ENCODE data around the gene FAM168A.
A peak's percentile ranks its signal among the peaks of the same experiment; 100 is the strongest.

FAM168A gene

GRCh38 chr11:73555615-73556014, 42.3 kb downstream of the FAM168A start:
- no peak for DNase-seq (ENCODE audit: low spot score)

DNA sequence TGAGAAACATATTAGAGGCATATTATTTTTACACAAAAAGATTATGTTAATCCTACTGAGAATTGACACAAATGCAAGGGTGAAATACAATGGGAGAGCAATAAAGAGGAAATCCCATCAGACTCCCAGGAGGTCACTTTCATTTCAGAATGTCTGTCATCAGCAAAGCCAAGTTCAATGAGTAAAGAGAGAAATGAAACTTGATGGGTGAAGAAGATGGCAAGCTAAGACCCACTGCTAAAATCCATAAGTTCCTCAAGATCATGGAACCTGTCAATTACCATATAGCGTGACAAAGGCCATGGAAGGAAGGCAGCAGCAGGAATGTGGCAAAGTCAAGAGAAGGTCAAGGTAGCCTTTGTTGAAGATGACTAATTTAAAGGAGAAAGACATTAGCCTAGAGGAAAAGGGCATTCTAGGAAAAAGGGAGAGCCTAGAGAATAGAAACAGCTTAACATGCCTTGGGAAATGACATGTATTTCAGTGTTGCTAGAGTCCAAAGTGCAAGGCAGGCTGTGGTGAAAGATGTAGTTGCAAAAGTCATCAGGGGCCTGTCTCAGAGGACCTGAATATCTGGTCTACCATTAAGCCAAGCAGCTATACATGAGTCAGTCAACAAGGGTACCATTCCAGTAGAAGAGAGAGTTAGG, 43.1 kb downstream of the FAM168A start:
- no peak for DNase-seq (ENCODE audit: low spot score)

- DNase-seq (ENCODE audit: low spot score) = no peak
Measured at GRCh38 chr11:73553266-73553665, 44.6 kb downstream of the FAM168A start.

GRCh38 chr11:73551677-73552076, 46.2 kb downstream of the FAM168A start:
- DNase-seq (ENCODE audit: low spot score) = no peak

- DNase-seq (ENCODE audit: low spot score) = no peak
Measured at GRCh38 chr11:73549376-73549775, 48.5 kb downstream of the FAM168A start.

DNA sequence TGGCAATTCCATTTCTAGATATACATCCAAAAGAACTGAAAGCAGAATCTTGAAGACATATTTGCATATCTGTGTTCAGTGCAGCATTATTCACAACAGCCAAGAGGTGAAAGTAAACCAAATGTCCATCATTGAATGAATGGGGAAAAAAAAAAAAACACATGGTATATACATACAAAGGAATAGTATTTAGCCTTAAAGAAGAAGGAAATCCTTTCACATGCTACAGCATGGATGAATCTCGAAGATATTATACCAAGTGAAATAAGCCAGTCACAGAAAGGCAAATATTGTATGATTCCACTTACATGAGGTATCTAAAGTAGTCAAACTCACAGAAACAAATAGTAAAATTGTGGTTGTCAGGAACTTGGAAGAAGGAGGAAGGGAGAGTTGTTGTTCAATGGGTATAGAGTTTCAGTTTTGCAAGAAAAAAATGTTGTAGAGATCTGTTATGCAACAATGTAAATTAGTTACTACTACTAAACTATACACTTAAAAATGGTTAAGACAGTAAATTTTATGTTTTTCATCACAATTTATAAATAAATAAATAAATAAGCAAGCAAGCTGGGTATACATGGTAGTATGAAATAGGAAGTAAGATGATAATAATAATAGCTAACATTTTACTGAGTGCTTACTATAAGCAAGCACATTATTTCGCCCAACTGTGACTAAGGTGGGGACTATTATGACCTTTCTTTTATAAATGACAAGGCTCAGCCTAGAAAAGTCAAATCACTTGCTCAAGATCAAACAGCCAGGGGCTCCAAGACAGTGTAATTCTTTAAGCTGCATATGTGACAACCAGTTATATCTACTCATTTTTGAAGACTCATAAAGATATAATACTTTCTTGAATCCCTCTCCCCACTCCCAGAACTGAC, 50.0 kb downstream of the FAM168A start:
- no peak for DNase-seq (ENCODE audit: low spot score)

- DNase-seq (ENCODE audit: low spot score) = no peak
Measured at GRCh38 chr11:73542175-73542574, 55.7 kb downstream of the FAM168A start.

- DNase-seq (ENCODE audit: low spot score) = no peak
Measured at GRCh38 chr11:73539506-73540084, 58.3 kb downstream of the FAM168A start.

DNA sequence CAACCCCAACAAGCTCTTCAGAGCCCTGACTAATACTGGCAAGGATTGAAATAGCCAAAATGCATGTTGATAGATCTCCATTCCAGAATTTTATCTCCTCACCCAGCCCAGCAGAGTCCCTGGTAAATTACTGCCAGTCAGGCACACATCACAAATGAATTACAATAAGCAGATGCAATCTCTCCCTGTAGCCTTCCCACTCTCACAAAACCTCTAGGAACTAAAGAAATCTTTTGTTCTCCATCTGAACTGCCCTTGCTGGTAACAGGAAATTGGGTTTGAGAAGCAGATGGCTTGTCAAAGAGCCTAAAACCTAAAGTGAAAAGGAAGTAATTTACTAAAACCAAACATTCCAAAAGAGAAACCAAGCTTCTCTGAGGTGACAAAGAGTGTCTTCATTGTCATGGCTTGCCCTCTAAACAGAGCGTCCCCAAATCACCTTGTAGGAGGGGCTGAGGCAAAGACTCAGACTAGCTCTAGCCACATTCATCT, 59.5 kb downstream of the FAM168A start:
- DNase-seq (ENCODE audit: low spot score) = peak; percentile 16

DNA sequence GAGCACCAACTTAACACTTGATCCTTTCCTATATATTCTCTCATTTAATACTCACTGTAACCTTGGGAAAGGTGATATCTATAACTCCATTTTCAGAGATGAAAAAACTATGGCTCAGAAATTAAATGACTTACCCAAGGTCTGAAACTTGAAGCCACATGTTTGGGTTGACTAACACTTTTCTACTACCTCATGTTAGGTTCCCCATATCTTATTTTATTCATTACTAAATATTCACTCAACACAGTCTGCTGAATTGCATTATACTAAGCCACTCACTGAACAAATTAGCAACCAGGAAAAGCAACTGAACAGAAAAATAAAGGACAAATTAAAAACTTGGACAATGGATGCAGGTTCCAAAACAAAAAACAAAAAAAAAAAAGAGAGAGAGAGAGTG, 59.9 kb downstream of the FAM168A start:
- no peak for DNase-seq (ENCODE audit: low spot score)

DNA sequence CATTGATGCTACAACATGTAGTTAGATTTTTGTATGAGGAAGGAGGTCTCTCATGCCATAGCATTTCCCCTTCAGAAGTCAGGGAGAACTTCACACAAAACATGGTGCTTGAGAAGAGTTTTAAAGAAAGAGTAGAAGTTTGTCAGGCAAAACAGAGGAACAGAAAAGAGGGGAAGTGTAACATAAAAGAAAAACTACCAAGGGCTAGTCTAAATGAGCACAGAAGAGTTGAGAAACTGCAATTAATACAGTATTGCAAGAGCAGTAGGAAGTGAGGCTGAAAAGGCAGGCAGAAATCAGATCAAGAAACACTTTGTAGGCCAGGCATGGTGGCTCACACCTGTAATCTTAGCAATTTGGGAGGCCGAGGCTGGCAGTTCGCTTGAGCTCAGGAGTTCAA, 61.0 kb downstream of the FAM168A start:
- no peak for DNase-seq (ENCODE audit: low spot score)

DNA sequence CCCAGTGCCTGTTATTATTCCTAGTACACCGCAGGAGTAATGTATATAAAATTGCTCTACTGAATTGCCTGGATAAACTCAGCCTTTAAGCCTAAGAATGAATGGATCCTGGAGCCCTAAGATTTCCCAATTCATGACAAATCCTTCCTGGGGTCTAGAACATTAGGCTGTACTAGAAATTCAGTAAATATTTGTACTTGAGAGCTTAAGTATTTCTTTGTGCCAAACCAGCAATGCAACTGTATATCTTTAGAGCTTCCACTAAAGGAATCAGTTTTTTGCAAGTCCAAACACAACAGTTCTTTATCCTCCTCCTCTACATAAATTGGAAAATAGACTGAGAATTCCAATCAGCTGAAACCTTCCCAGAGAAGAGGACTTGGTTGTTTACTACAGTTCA, 65.6 kb downstream of the FAM168A start:
- DNase-seq (ENCODE audit: low spot score) = no peak

DNA sequence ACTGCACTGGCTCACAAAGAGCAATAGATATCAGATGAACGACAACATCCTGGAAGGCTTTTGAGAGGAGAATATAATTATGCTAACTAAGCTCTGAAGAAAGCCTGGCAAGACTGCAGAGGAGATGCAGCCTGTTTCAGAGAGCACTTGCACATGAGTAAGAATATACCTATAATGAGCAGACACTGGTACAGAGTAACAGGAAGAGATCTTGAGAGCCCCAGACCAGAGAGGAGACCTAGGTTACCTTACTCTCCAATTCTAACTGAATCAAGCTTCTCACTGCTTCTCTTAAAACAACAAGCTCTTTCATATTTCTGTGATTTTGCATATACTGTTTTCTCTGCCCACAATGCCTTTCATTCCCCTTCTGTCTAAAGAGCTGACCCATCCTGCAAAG, 66.5 kb downstream of the FAM168A start:
- no peak for DNase-seq (ENCODE audit: low spot score)

DNA sequence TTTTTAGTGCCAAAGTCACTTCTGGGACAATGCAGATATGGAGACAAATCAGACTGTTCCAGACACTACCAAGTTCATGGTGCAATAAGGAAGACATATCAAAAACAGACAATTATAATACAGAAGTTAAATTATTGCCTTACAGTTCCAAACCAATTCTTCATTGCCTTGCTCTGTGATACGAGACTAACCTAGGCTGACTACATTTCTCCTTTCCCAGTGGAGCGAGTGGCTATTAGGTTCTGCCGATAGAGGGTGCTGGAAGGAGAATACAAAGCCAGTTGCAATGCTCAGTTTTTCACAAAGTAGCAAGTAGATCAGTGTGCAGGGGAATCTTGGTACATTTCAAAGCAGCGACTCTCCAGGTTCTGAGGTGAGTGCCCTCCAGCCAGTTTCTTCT, 67.8 kb downstream of the FAM168A start:
- no peak for DNase-seq (ENCODE audit: low spot score)

- no peak for DNase-seq (ENCODE audit: low spot score)
Measured at GRCh38 chr11:73529204-73529530, 68.7 kb downstream of the FAM168A start.

DNA sequence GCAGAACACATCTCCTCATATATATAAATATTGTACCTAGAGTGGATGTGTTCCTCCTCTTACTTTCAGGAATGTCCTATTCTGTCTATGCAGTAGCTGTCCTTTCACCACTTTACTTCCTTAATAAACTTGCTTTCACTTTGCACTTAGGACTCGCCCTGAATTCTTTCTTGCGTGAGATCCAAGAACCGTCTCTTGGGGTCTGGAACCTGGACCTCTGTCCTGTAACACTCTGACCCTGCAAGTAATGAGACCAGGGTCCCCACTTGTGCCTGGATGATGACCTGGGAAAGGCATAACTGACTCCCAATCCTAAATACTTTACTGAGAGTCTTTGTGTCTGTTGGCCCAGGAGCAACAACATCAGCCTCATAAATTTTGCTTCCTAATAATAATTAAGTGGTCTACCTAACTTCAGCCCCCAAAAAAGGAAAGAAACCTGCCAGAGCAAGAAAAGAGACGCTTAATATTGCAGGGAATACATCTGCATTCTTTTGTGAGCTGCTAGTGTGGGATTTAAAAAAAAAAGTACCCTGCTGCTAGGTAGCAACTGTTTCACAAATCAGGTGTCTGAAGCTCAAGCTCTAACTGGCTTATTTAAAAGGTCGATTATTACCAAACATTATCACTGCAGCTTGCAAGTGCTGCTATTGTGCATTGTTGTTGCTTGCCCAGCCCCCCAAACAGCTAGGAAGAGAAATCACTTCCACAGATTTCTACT, 69.3 kb downstream of the FAM168A start:
- DNase-seq (ENCODE audit: low spot score) = no peak

- DNase-seq (ENCODE audit: low spot score) = no peak
Measured at GRCh38 chr11:73528013-73528412, 69.9 kb downstream of the FAM168A start.

GRCh38 chr11:73525611-73526010, 72.3 kb downstream of the FAM168A start:
- DNase-seq (ENCODE audit: low spot score) = no peak

DNA sequence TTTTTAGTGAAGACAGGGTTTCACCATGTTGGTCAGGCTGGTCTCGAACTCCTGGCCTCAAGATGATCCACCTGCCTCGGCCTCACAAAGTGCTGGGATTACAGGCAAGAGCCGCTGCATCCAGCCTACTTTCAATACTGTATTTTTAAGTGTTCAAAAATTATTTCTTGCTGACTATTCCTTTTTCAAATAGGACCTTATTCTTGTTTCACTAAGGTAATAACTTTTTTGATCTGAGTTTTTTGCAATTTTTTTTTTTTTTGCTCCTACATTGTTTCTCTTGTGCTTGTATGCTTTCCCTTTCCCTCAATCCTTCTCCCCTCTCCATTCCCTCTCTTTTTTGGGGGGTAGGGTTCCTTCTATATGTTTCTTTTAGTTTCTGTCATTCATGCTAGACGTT, 73.1 kb downstream of the FAM168A start:
- no peak for DNase-seq (ENCODE audit: low spot score)

DNA sequence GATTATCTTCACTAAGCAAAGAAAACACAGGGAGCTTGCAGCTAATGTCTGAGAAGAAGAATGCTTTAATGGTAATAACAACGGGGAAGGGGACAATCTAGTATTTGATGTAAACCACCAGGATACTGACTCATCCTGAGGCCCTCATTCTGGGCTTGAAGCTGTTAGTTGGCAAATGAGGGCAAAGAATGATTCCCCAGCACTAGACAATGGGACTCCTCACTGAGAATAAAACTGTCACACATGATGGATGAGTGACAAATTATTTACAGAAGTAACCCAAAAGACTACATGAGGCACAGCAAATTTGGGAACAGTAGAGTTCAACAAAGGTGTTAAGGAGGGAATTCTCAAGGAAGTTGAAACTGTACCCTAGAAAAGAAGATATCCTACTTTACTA, 76.3 kb downstream of the FAM168A start:
- peak; percentile 28 for DNase-seq (ENCODE audit: low spot score)

GRCh38 chr11:73520353-73521061, 77.4 kb downstream of the FAM168A start:
- DNase-seq (ENCODE audit: low spot score) = no peak

GRCh38 chr11:73519266-73519665, 78.6 kb downstream of the FAM168A start:
- no peak for DNase-seq (ENCODE audit: low spot score)

All from activated CD4-positive, alpha-beta T cell treated with anti-CD3 and anti-CD28 coated beads, Interleukin-2, Interleukin-4, amounts not matched to agents 100 ng/mL and 50 ng/mL, durations not matched to agents 16 hours and 8 hours (primary cell).